Lower leg skin (tissue), 4 donors: ENCODE results near the gene KIAA1671. TPM values are rescaled to one million over a fixed set of nuclear protein-coding genes. Genes with fewer than 3 reads are reported as not detected.

Experiments used
- DNase-seq, 2 donors: peaks; one replicate each; pipeline ENCODE4 v3.0.0-alpha.2; 2019; ENCODE audit warnings: low spot score in 2 of 2
- H3K4me3 ChIP-seq: fragments of 200-600 bp; sonication (generic); 2 replicates; pipeline ENCODE4 v1.5.1; 2017; ENCODE audit warnings: mild to moderate bottlenecking, low read depth; ENCODE audit not compliant: poor library complexity, severe bottlenecking
- POLR2A ChIP-seq, 2 donors: fragments of 450-650 bp; IDR thresholded peaks; one replicate each; pipeline ENCODE4 v1.6.1; 2016 to 2017; ENCODE audit warnings: antibody characterized with exemption in 2 of 2, mild to moderate bottlenecking in 1 of 2, moderate library complexity in 1 of 2
- WGBS, 2 donors: methylation state at CpG; one replicate each; pipeline ENCODE4 v1.1.5; 2018; 5-methylcytosine and 5-hydroxymethylcytosine counted together
- intact Hi-C: fragments of 100-400 bp; cut with DNase I; formaldehyde crosslinking; loops from one replicate; pipeline ENCODE4 v1.15.0; 2023; ENCODE audit warnings: low total_unique reads
- total RNA-seq, 4 donors: library from RNA; depleted of rRNA; stranded (reverse); fragments of >200 nt; gene quantifications; one replicate each; pipeline ENCODE4 v1.1.0, GENCODE V29; 2016
- TF ChIP-seq, protein P1 (sequence below), 3 donors: fragments of 450-650 bp; IDR thresholded peaks; one replicate each; pipeline ENCODE4 v1.5.1; 2016; ENCODE audit warnings: antibody characterized with exemption in 3 of 3, mild to moderate bottlenecking in 3 of 3, moderate library complexity in 2 of 3

Gene KIAA1671
- total RNA-seq, 4 donors from 2014 or later: 60.0 to 87.8 (median 85.1) TPM

DNA sequence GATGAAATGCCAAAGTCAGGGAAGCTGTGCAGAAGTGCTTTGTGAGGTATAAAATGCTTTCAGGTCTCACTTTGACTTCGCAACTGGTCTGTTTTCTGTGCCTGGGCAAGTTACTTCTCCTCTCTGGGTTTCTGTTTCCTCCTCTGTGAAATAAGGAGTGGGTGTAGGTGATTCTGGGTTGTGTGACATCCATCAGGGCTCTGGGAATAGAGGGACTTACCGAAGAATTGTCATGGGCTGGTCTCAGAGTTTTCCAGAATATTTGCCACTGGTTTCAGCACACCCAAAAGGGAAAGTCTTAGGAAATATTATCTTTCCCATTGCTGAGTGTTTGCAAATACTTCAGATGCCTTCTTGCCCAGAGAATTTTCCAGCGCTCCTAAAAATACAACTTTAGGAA lies 118.4 kb downstream of the KIAA1671 start:
- TF ChIP-seq, protein P1, sequence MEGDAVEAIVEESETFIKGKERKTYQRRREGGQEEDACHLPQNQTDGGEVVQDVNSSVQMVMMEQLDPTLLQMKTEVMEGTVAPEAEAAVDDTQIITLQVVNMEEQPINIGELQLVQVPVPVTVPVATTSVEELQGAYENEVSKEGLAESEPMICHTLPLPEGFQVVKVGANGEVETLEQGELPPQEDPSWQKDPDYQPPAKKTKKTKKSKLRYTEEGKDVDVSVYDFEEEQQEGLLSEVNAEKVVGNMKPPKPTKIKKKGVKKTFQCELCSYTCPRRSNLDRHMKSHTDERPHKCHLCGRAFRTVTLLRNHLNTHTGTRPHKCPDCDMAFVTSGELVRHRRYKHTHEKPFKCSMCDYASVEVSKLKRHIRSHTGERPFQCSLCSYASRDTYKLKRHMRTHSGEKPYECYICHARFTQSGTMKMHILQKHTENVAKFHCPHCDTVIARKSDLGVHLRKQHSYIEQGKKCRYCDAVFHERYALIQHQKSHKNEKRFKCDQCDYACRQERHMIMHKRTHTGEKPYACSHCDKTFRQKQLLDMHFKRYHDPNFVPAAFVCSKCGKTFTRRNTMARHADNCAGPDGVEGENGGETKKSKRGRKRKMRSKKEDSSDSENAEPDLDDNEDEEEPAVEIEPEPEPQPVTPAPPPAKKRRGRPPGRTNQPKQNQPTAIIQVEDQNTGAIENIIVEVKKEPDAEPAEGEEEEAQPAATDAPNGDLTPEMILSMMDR (IDR thresholded peaks at IDR 0.05): no peak
- no peak for TF ChIP-seq POLR2A (IDR thresholded peaks at IDR 0.05)
- 71 to 74% methylated on average over 3 of the region's 3 CpGs for WGBS, 2 donors
- DNase-seq: no peak
- intact Hi-C loops: loop anchor here (10.0 kb wide), 1 partner anchor 484 kb away; no protein-coding TSS in a partner anchor
- no peak overlapping the region for H3K4me3 ChIP-seq

DNA sequence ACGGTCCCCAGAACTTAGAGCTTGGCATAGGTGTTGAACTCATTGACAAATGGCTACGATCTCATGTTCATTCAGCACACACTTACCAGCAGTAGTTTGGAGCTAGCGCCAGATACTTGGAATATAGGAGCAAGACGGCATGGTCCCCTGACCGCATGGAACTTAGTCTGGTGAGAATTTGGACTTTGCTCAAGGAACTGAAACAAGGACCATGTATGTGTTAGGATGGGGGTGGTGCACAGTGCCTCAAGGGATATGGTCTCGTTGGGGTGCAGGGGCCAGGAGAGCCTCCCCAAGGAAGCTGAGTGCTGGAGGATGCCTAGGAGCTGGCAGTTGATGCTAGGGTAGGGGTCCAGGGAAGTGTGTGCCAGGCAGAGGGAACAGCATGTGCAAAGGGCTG lies 119.2 kb downstream of the KIAA1671 start:
- 89 to 95% methylated on average over 6 of the region's 6 CpGs for WGBS, 2 donors
- intact Hi-C loops: loop anchor here (10.0 kb wide), 1 partner anchor 483 kb away; no protein-coding TSS in a partner anchor
- TF ChIP-seq POLR2A (IDR thresholded peaks at IDR 0.05): no peak
- TF ChIP-seq, protein P1 (IDR thresholded peaks at IDR 0.05): no peak
- DNase-seq: no peak
- no peak overlapping the region for H3K4me3 ChIP-seq

DNA sequence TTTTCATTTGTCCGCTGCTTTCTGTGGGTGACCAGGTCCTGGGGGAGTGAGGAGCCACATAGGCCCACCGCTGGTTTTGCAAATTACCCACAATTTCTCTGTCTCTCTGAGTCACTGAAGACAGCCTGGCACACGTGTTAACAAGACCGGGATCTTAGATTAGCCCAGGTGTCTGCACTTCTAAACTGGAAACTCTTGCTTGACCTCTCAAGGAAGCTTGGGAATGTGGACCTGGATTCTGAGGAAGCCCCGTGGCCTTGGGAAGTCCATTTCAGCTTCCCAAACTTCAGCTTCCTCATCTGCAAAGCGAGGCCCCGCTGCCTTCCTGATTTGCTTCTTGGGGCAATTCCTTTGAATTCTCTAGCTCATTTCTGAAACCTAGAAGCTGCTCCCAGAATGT lies 119.9 kb downstream of the KIAA1671 start:
- intact Hi-C loops: loop anchor here (10.0 kb wide), 1 partner anchor 482 kb away; no protein-coding TSS in a partner anchor
- no peak for TF ChIP-seq POLR2A (IDR thresholded peaks at IDR 0.05)
- TF ChIP-seq, protein P1 (IDR thresholded peaks at IDR 0.05): no peak
- H3K4me3 ChIP-seq: no peak overlapping the region
- 85 to 87% methylated on average over 7 of the region's 7 CpGs for WGBS, 2 donors
- no peak for DNase-seq

DNA sequence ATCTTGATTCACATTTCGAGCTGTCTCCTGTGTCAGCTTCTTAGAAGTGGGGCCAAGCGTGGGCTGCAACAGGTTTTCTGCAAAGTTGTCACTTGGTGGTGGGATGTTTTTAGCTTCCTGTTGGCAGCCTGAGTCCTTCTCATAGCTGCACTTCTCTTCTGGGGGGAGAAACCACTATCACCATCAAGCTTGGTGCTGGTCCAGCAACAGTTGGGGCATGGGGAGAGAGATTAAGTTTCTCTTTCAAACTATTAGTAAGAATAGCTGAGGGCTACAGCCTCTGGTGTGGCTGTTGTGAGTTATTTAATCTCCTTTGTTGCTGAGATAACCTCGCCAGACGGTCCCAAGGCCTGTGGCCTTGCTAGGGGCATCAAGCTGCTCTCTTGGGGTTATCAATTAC lies 123.8 kb downstream of the KIAA1671 start:
- no peak overlapping the region for H3K4me3 ChIP-seq
- 69 to 71% methylated on average over 4 of the region's 4 CpGs for WGBS, 2 donors
- intact Hi-C loops: loop anchor here (10.0 kb wide), 1 partner anchor 478 kb away; no protein-coding TSS in a partner anchor
- no peak for DNase-seq
- TF ChIP-seq, protein P1 (IDR thresholded peaks at IDR 0.05): no peak
- TF ChIP-seq POLR2A (IDR thresholded peaks at IDR 0.05): no peak

DNA sequence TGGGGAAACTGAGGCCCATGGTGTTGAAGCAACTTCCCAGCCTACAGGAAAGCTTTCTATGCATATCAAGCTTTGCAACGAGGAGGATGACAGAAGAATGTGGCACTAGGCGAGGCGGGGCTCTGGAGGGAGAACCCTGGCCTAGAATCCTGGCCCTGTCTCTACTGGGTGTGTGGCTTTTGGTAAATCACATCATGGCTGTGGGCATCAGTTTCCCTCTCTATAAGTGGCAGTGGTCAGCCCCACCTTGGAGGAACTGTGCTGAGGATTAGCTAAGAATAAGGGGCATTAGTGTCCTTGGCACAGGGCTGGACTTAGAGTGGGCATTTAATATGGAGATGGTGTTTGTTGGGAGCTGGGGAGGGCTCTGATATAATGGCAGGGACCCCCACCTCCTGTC lies 124.5 kb downstream of the KIAA1671 start:
- H3K4me3 ChIP-seq: no peak overlapping the region
- intact Hi-C loops: loop anchor here (10.0 kb wide), 1 partner anchor 478 kb away; no protein-coding TSS in a partner anchor
- 37 to 46% methylated on average over 3 of the region's 3 CpGs for WGBS, 2 donors
- no peak for DNase-seq
- TF ChIP-seq POLR2A (IDR thresholded peaks at IDR 0.05): no peak
- TF ChIP-seq, protein P1 (IDR thresholded peaks at IDR 0.05): no peak

DNA sequence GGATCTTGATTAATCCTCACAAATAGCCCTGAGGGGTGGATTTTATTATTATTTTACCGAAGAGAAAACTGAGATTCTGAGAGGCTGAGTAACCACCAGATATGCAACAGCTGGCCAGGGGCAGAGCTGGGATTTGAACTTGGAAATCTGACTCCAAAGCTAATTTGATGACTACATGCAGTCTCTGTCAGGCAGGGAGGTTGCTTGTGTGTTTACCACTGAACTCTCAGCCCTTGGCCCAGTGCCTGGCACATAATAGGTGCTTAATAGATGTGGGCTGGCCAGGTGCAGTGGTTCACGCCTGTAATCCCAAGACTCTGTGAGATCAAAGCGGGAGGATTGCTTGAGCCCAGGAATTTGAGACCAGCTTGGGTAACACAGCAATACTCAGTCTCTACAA lies 125.4 kb downstream of the KIAA1671 start:
- TF ChIP-seq POLR2A (IDR thresholded peaks at IDR 0.05): no peak
- TF ChIP-seq, protein P1 (IDR thresholded peaks at IDR 0.05): no peak
- intact Hi-C loops: loop anchor here (10.0 kb wide), 1 partner anchor 477 kb away; no protein-coding TSS in a partner anchor
- H3K4me3 ChIP-seq: no peak overlapping the region
- WGBS, 2 donors: 64 to 73% methylated on average over 3 of the region's 3 CpGs
- no peak for DNase-seq
